HG03469 (cell line): Measurements from ENCODE around the gene DMAP1.

Experiments used
- ATAC-seq: cut with Tn5 transposase; IDR thresholded peaks from one replicate; pipeline ENCODE4 v1.9.1; 2021; ENCODE audit warnings: mild to moderate bottlenecking, moderate library complexity, moderate number of reproducible peaks; ENCODE audit not compliant: unreplicated experiment

Gene DMAP1

DNA sequence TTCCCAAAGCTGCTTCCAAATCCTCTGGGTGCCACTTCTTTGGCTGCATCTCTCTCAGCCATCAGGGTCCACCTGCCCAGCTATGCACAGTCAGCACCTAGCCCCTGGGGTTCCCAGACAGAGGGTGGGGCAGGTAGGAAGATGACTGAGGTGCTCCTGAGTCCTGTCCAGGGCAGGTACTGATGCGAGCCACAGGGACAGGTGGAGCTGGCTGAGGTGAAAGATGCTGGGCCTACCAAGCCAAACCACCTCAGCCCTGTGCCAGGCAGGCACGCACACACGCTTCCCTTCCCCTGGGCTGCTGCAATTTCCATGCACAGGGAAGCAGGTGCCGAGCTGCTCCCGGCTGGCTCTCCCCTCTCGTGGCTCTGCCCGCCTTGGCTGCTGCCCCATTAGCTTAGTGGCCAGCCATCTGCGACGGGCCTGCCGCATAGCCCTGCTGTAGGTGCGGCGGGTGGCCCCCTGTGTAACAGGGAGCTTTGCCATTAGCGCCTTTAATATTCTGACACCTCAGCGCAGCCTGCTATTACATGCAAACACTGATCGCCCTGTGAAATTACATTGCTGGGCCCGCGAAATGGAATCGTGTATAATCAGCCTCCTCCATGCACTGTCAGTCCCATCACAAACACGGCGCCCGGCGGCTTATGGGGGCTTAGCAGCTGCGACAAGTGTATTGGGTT is 38.9 kb downstream of the DMAP1 start:
- no peak for ATAC-seq

DNA sequence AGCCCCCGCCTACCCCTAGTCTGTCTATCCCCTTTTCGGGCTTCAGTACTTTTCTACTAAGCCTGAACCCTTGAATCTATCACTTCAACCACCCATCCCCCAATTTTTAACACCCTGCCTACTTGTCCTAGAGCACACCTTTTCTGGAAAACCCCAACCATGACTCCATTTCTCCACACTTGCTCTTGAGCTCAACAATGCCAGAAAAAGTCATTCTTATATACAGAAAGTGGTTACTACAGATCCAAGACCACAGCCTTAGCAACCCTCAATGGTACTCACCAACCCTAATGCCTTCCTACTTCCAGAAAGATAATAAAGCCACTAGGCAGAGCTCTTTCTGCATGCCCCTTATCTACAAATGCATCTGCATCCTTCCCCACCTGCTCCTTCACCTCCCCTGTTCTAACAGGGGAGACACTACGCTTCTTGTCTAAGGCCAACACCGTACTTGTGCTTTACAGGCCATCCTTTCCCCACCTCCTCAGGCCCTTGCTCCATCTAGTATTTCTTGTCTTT is 41.2 kb downstream of the DMAP1 start:
- ATAC-seq, result no peak

- no peak for ATAC-seq
Observed at GRCh38 chr1:44256762-44257554, 43.7 kb downstream of the DMAP1 start.

DNA sequence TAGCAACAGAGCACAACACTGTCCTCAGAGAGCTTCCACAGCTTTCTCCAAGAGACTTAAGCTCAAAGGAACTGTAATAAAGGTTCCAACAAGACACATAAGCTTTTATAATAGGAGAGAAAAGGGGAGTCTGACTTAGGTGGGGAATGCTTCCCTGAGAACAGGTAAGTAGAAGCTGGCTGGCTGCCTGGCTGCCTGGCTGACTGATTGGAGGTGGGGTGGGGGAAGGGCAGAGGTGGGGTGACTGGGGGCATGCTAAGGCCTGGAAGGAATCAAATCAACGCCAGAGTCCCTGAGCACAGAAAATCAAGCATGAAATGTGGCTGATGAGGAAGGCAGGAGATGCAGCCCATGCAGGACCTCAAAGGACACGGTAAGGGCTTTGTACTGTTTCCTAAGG is 45.8 kb downstream of the DMAP1 start:
- ATAC-seq, result no peak

DNA sequence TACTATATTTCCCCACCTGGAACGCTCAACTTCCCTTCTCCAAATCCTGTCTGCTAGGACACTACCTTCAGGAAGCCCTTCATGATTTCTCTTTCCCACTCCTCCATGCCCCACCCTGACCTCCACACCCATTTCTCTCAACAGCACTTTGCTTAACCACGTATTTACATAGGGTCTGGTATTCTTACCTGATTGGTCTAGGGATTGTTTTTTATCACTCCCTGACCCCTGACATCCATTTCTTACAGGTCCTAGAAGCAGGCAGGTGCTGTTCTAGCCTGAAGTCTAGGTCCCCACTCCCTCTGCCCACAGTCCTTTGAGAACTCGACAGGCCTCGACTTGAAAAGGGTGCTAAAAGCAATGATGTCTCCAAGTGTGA is 47.5 kb downstream of the DMAP1 start:
- ATAC-seq, result no peak

- no peak for ATAC-seq
Observed at GRCh38 chr1:44261171-44261817, 48.0 kb downstream of the DMAP1 start.

GRCh38 chr1:44261962-44262361 is 48.7 kb downstream of the DMAP1 start:
- no peak for ATAC-seq

DNA sequence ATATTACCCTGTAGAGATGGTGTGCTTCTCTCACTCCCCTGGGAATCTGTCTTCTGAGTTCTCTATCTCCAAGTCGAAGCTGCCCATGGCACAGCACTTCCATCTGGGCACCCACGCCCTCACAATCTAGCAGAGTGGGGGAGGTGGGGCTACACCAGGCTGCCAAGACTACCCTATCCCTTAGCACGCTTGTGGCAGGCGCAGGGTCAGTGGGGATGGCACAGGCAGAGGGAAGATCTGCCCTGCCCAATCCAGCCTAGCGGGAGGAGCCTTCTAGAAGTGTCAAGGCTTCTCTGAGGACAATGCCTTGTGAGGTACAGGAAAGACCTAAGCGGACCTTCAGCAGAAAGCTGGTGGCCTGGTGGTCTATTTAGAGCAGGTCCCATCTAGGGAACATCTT is 49.1 kb downstream of the DMAP1 start:
- no peak for ATAC-seq

DNA sequence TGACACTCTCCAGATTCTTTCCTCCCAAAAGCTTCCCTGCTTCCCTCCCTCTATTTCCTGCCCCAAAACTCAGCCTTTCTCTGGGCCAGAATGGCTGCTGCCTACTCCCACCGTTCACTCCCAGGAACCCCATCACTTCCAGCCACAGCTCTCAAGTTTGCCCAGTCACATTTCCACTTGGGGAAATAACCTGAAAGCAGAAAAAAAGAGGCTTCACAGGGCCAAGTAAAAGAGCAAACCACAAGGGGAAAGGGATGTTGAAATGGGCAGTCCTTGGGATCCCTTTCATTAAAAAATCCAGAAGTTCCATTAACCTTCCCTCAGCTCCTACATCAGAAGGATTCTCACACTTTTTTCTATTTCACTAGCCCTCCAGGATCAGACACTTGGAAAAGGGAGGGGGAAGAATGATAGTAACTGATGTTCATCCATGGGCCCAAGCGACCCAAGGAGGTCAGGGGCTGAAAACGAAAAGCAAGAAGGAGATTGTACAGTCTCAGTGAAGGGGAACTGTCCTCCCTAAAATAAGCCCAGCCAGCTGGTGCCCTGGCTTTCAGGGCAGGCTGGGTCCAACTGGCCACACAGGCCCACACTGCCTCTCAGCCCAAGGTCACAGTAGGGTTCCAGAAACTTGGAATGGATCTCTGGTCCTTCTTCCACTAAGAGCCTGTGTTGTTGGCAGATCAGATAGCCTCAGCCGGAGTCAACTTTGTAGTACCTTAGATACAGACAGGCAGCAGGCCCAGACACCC is 49.7 kb downstream of the DMAP1 start:
- ATAC-seq, result no peak

GRCh38 chr1:44263568-44264450 is 50.5 kb downstream of the DMAP1 start:
- ATAC-seq, result no peak

DNA sequence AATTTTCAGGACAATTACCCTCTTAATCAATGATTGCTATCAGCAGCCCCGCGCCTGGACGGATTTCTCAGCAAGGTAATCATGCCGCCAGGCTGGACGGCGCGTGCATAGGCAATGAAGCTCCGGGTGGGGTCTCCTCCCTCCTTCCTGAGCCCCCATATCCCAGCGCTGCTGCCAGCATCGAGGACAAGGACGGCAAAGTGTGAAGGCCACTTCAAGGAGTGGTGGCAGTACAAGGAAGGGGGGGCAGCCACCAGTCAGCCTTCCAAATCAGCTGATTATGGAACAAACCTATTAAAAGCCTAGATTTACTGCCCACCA is 51.1 kb downstream of the DMAP1 start:
- ATAC-seq, result no peak

GRCh38 chr1:44265656-44266358 is 52.5 kb downstream of the DMAP1 start:
- ATAC-seq, result no peak

GRCh38 chr1:44266400-44267344 is 53.4 kb downstream of the DMAP1 start:
- no peak for ATAC-seq

GRCh38 chr1:44267438-44267837 is 54.2 kb downstream of the DMAP1 start:
- ATAC-seq, result no peak

- ATAC-seq, result no peak
Observed at GRCh38 chr1:44268054-44268453, 54.8 kb downstream of the DMAP1 start.
